HG03565 (cell line): ENCODE data around the gene NIM1K.
"Not testable (repeated sequence)": the region's sequence is repeated elsewhere in the genome, so short reads cannot be mapped to it uniquely, and the experiment has no call there.

Experiments used
- ATAC-seq: cut with Tn5 transposase; IDR thresholded peaks from one replicate; pipeline ENCODE4 v1.9.1; 2021; ENCODE audit warnings: mild to moderate bottlenecking, moderate library complexity; ENCODE audit not compliant: unreplicated experiment

Gene NIM1K

GRCh38 chr5:43225649-43226245, 33.7 kb downstream of the NIM1K start:
- ATAC-seq = peak; percentile 61

GRCh38 chr5:43227655-43228054, 35.6 kb downstream of the NIM1K start:
- no peak for ATAC-seq

GRCh38 chr5:43230707-43231106, 38.7 kb downstream of the NIM1K start:
- no peak for ATAC-seq

- no peak for ATAC-seq
These were observed 40.0 kb downstream of the NIM1K start for GRCh38 chr5:43231977-43232376.

GRCh38 chr5:43232943-43233833, 41.2 kb downstream of the NIM1K start:
- ATAC-seq = no peak

GRCh38 chr5:43233946-43234345, 41.9 kb downstream of the NIM1K start:
- ATAC-seq = peak; percentile 90

GRCh38 chr5:43236653-43237355, 44.8 kb downstream of the NIM1K start:
- no peak for ATAC-seq

- no peak for ATAC-seq
These were observed 50.2 kb downstream of the NIM1K start for GRCh38 chr5:43242196-43242595.

- ATAC-seq = no peak
These were observed 51.2 kb downstream of the NIM1K start for GRCh38 chr5:43243270-43243669.

GRCh38 chr5:43244823-43245565, 53.0 kb downstream of the NIM1K start:
- peak; percentile 90 for ATAC-seq

- peak; percentile 33 for ATAC-seq
These were observed 53.8 kb downstream of the NIM1K start for GRCh38 chr5:43245724-43246385.

- no peak for ATAC-seq
These were observed 59.7 kb downstream of the NIM1K start for GRCh38 chr5:43251754-43252153.

- no peak for ATAC-seq
These were observed 63.7 kb downstream of the NIM1K start for GRCh38 chr5:43255704-43256103.

GRCh38 chr5:43256261-43256966, 64.4 kb downstream of the NIM1K start:
- ATAC-seq = no peak

- ATAC-seq = no peak
These were observed 66.1 kb downstream of the NIM1K start for GRCh38 chr5:43258116-43258515.

GRCh38 chr5:43262269-43262668, 70.2 kb downstream of the NIM1K start:
- not testable (repeated sequence) for ATAC-seq

GRCh38 chr5:43268188-43268820, 76.3 kb downstream of the NIM1K start:
- peak; percentile 92 for ATAC-seq

GRCh38 chr5:43270645-43271044, 78.6 kb downstream of the NIM1K start:
- ATAC-seq = no peak

GRCh38 chr5:43273552-43273951, 81.5 kb downstream of the NIM1K start:
- no peak for ATAC-seq
